ENCODE data around the gene SURF2.
"Not testable (repeated sequence)": the region's sequence is repeated elsewhere in the genome, so short reads cannot be mapped to it uniquely, and the experiment has no call there.

Gene SURF2

GRCh38 chr9:133327021-133327420 is 29.3 kb upstream of the SURF2 start:
- H3K4me1 ChIP-seq (ENCODE audit: control insufficient read depth, insufficient read depth, low read length); H3K4me3 ChIP-seq (ENCODE audit: low read length); H3K27ac ChIP-seq (ENCODE audit: low read length); H3K27me3 ChIP-seq (ENCODE audit: control insufficient read depth, insufficient read depth, low read length); DNase-seq (ENCODE audit: low read depth, low spot score); H3K9me3 ChIP-seq (ENCODE audit: control insufficient read depth, insufficient read depth, low read length): not testable (repeated sequence)
- WGBS (ENCODE audit: insufficient coverage, insufficient read length): no CpG with 5 or more reads among the region's 6 CpGs
- H3K36me3 ChIP-seq (ENCODE audit: control insufficient read depth, insufficient read depth, low read length): peaks cover 10% of the 10 kb centered on the region

- H3K4me1 ChIP-seq (ENCODE audit: control insufficient read depth, insufficient read depth, low read length): no peaks in the 10 kb centered on the region
- no peaks in the 10 kb centered on the region for H3K9me3 ChIP-seq (ENCODE audit: control insufficient read depth, insufficient read depth, low read length)
- H3K27ac ChIP-seq (ENCODE audit: low read length): no peak overlapping the region
- no peak for DNase-seq (ENCODE audit: low read depth, low spot score)
- no peak overlapping the region for H3K4me3 ChIP-seq (ENCODE audit: low read length)
- no peaks in the 10 kb centered on the region for H3K27me3 ChIP-seq (ENCODE audit: control insufficient read depth, insufficient read depth, low read length)
- peaks cover 18% of the 10 kb centered on the region for H3K36me3 ChIP-seq (ENCODE audit: control insufficient read depth, insufficient read depth, low read length)
- WGBS (ENCODE audit: insufficient coverage, insufficient read length): no CpG with 5 or more reads among the region's 10 CpGs
These were observed 28.4 kb upstream of the SURF2 start for GRCh38 chr9:133327834-133328484.

DNA sequence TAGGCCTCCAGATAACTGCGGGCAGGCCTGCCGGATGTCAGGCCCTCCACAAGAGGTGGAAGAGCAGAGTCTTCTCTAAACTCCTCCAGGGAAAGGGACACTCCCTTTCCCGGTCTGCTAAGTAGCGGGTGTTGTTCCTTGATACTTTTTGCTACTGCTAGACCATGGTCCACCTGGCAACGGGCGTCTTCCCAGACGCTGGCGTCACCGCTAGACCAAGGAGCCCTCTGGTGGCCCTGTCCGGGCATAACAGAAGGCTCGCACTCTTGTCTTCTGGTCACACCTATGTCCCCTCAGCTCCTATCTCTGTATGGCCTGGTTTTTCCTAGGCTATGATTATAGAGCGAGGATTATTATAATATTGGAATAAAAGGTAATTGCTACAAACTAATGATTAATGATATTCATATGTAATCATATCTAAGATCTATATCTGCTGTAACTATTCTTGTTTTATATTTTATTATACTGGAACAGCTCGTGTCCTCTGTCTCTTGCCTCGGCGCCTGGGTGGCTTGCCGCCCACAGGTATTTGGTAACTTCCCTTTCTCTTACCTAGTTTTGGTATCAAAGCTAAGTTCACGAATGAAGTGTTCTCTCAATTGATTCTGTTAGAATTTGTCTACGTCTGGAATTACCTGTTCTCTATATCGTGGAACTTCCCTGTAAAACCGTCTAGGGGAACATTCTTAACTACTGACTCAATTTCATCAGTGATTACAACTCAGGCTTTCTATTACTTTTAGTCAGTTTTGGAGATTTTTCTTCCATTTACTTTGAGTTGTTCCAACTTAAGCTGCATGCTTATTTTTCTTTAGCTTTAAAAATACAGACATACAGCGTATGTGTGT is 26.8 kb upstream of the SURF2 start:
- H3K27me3 ChIP-seq (ENCODE audit: control insufficient read depth, insufficient read depth, low read length); H3K9me3 ChIP-seq (ENCODE audit: control insufficient read depth, insufficient read depth, low read length); H3K4me3 ChIP-seq (ENCODE audit: low read length); DNase-seq (ENCODE audit: low read depth, low spot score); H3K4me1 ChIP-seq (ENCODE audit: control insufficient read depth, insufficient read depth, low read length); H3K27ac ChIP-seq (ENCODE audit: low read length): not testable (repeated sequence)
- peaks cover 29% of the 10 kb centered on the region for H3K36me3 ChIP-seq (ENCODE audit: control insufficient read depth, insufficient read depth, low read length)
- no CpG with 5 or more reads among the region's 21 CpGs for WGBS (ENCODE audit: insufficient coverage, insufficient read length)

- DNase-seq (ENCODE audit: low read depth, low spot score): no peak
- no peaks in the 10 kb centered on the region for H3K9me3 ChIP-seq (ENCODE audit: control insufficient read depth, insufficient read depth, low read length)
- H3K4me1 ChIP-seq (ENCODE audit: control insufficient read depth, insufficient read depth, low read length): no peaks in the 10 kb centered on the region
- H3K27ac ChIP-seq (ENCODE audit: low read length): no peak overlapping the region
- H3K36me3 ChIP-seq (ENCODE audit: control insufficient read depth, insufficient read depth, low read length): peaks cover 29% of the 10 kb centered on the region
- H3K27me3 ChIP-seq (ENCODE audit: control insufficient read depth, insufficient read depth, low read length): no peaks in the 10 kb centered on the region
- no peak overlapping the region for H3K4me3 ChIP-seq (ENCODE audit: low read length)
- WGBS (ENCODE audit: insufficient coverage, insufficient read length): no CpG with 5 or more reads among the region's 19 CpGs
These were observed 25.1 kb upstream of the SURF2 start for GRCh38 chr9:133331221-133331620.

- Histone ChIP-seq H3K27me3 (ENCODE audit: control insufficient read depth, insufficient read depth, low read length) (no peaks in the 10 kb centered on the region), H3K4me1 (ENCODE audit: control insufficient read depth, insufficient read depth, low read length) (no peaks in the 10 kb centered on the region), H3K27ac (ENCODE audit: low read length) (no peak overlapping the region), H3K9me3 (ENCODE audit: control insufficient read depth, insufficient read depth, low read length) (no peaks in the 10 kb centered on the region), H3K4me3 (ENCODE audit: low read length) (no peak overlapping the region), H3K36me3 (ENCODE audit: control insufficient read depth, insufficient read depth, low read length) (peaks cover 29% of the 10 kb centered on the region)
- no CpG with 5 or more reads among the region's 57 CpGs for WGBS (ENCODE audit: insufficient coverage, insufficient read length)
- no peak for DNase-seq (ENCODE audit: low read depth, low spot score)
These were observed 24.5 kb upstream of the SURF2 start for GRCh38 chr9:133331641-133332380.

GRCh38 chr9:133332381-133332730 is 24.0 kb upstream of the SURF2 start:
- H3K9me3 ChIP-seq (ENCODE audit: control insufficient read depth, insufficient read depth, low read length): no peaks in the 10 kb centered on the region
- WGBS (ENCODE audit: insufficient coverage, insufficient read length): no CpG with 5 or more reads among the region's 20 CpGs
- H3K4me1 ChIP-seq (ENCODE audit: control insufficient read depth, insufficient read depth, low read length): no peaks in the 10 kb centered on the region
- peaks cover 29% of the 10 kb centered on the region for H3K36me3 ChIP-seq (ENCODE audit: control insufficient read depth, insufficient read depth, low read length)
- no peaks in the 10 kb centered on the region for H3K27me3 ChIP-seq (ENCODE audit: control insufficient read depth, insufficient read depth, low read length)
- H3K27ac ChIP-seq (ENCODE audit: low read length): no peak overlapping the region
- DNase-seq (ENCODE audit: low read depth, low spot score): no peak
- H3K4me3 ChIP-seq (ENCODE audit: low read length): no peak overlapping the region

- DNase-seq (ENCODE audit: low read depth, low spot score): no peak
- WGBS (ENCODE audit: insufficient coverage, insufficient read length): no CpG with 5 or more reads among the region's 11 CpGs
- no peaks in the 10 kb centered on the region for H3K27me3 ChIP-seq (ENCODE audit: control insufficient read depth, insufficient read depth, low read length)
- no peaks in the 10 kb centered on the region for H3K9me3 ChIP-seq (ENCODE audit: control insufficient read depth, insufficient read depth, low read length)
- H3K36me3 ChIP-seq (ENCODE audit: control insufficient read depth, insufficient read depth, low read length): peaks cover 29% of the 10 kb centered on the region
- no peak overlapping the region for H3K27ac ChIP-seq (ENCODE audit: low read length)
- H3K4me1 ChIP-seq (ENCODE audit: control insufficient read depth, insufficient read depth, low read length): no peaks in the 10 kb centered on the region
- no peak overlapping the region for H3K4me3 ChIP-seq (ENCODE audit: low read length)
These were observed 23.3 kb upstream of the SURF2 start for GRCh38 chr9:133333011-133333410.

GRCh38 chr9:133333566-133333965 is 22.8 kb upstream of the SURF2 start:
- no peaks in the 10 kb centered on the region for H3K9me3 ChIP-seq (ENCODE audit: control insufficient read depth, insufficient read depth, low read length)
- peaks cover 29% of the 10 kb centered on the region for H3K36me3 ChIP-seq (ENCODE audit: control insufficient read depth, insufficient read depth, low read length)
- DNase-seq (ENCODE audit: low read depth, low spot score): no peak
- no peaks in the 10 kb centered on the region for H3K27me3 ChIP-seq (ENCODE audit: control insufficient read depth, insufficient read depth, low read length)
- no peak overlapping the region for H3K27ac ChIP-seq (ENCODE audit: low read length)
- no peak overlapping the region for H3K4me3 ChIP-seq (ENCODE audit: low read length)
- H3K4me1 ChIP-seq (ENCODE audit: control insufficient read depth, insufficient read depth, low read length): no peaks in the 10 kb centered on the region
- no CpG with 5 or more reads among the region's 10 CpGs for WGBS (ENCODE audit: insufficient coverage, insufficient read length)

DNA sequence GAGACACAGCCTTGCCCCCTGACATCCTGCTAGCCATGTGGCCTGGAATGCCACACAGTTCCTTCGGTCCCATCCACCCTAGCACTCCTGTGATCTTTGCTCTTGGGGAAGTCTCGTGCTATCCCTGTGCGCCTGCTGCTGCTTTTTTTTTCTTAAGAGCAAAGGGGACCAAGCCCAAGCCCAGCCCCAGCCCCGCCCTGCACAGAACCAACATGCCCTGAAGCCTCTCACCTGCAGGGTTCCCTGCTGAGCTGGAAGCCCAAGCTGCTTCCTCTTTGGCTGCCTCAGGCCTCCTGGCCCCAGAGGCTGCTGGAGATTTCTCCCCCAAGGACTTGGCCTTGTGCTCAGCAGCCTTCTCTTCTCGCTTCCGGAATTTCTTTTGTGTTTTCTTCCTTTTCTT is 22.2 kb upstream of the SURF2 start:
- Histone ChIP-seq H3K36me3 (ENCODE audit: control insufficient read depth, insufficient read depth, low read length) (peaks cover 29% of the 10 kb centered on the region), H3K9me3 (ENCODE audit: control insufficient read depth, insufficient read depth, low read length) (no peaks in the 10 kb centered on the region), H3K27me3 (ENCODE audit: control insufficient read depth, insufficient read depth, low read length) (no peaks in the 10 kb centered on the region), H3K4me3 (ENCODE audit: low read length) (no peak overlapping the region), H3K4me1 (ENCODE audit: control insufficient read depth, insufficient read depth, low read length) (no peaks in the 10 kb centered on the region), H3K27ac (ENCODE audit: low read length) (no peak overlapping the region)
- DNase-seq (ENCODE audit: low read depth, low spot score): no peak
- no CpG with 5 or more reads among the region's 6 CpGs for WGBS (ENCODE audit: insufficient coverage, insufficient read length)

DNA sequence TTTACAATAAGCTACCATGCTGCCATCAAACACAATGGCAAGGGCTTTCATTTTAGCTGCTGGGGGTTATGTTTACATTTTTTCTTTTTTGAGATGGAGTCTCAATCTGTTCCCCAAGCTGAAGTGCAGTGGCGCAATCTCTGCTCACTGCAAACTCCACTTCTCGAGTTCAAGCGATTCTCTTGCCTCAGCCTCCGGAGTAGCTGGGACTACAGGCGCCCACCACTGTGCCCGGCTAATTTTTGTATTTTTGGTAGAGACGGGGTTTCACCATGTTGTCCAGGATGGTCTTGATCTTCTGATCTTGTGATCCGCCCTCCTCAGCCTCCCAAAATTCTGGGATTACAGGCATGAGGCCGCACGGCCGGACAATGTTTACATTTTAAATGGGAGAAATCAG is 21.5 kb upstream of the SURF2 start:
- not testable (repeated sequence) for DNase-seq (ENCODE audit: low read depth, low spot score); H3K4me1 ChIP-seq (ENCODE audit: control insufficient read depth, insufficient read depth, low read length)
- no CpG with 5 or more reads among the region's 11 CpGs for WGBS (ENCODE audit: insufficient coverage, insufficient read length)

More for the DNA sequence above, 21.5 kb upstream of the SURF2 start:
- H3K36me3 ChIP-seq (ENCODE audit: control insufficient read depth, insufficient read depth, low read length): peaks cover 29% of the 10 kb centered on the region
- H3K27ac ChIP-seq (ENCODE audit: low read length); H3K9me3 ChIP-seq (ENCODE audit: control insufficient read depth, insufficient read depth, low read length); H3K27me3 ChIP-seq (ENCODE audit: control insufficient read depth, insufficient read depth, low read length); H3K4me3 ChIP-seq (ENCODE audit: low read length): not testable (repeated sequence)

Data from iPS DF 6.9 (cell line).